ENCODE measurements around the gene OR2V2.
"Not testable (repeated sequence)": the region's sequence is repeated elsewhere in the genome, so short reads cannot be mapped to it uniquely, and the experiment has no call there.

DNA sequence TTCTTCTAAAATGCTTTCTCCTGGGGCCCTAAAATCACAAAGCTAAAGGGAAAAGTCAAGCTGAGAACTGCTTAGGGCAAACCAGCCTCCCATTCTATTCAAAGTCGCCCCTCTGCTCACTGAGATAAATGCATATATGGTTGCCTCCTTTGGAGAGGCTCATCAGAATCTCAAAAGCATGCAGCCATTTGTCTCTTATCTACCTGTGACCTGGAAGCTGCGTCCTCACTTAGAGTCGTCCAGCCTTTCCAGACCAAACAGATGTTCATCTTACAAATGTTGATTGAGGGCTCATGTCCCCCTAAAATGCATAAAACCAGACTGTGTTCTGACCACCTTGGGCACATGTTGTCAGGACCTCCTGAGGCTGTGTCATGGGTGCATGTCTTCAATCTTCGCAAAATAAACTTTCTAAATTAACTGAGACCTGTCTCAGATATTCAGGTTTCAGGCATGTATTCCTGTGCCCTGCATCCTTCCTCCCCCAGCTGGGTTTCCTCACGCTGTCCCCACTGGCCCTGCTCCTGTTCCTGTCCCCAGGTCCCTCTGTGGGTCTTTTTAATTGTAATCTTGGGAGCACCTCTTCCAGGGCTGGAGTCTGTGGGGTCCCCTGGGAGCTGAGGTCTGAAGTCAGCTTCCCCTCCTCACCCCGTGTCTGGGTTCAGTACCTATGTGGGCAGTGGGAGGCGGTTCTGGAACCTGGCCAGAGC, at the start of gene OR2V2:
- not testable (repeated sequence) for TF ChIP-seq SUZ12 (IDR thresholded peaks at IDR 0.05; ENCODE audit: extremely low read depth, insufficient read depth, insufficient read length); ZNF274 (IDR thresholded peaks at IDR 0.05; ENCODE audit: low read depth, low read length)
